K562 (cell line): ENCODE results near the gene C4A. TPM values are rescaled to one million over a fixed set of nuclear protein-coding genes. Genes with fewer than 3 reads are reported as not detected.

ENCODE experiments used
- ATAC-seq: fragments of 200-7000 bp; cut with Tn5 transposase; 3 replicates; pipeline ENCODE4 v1.9.1; 2020; ENCODE audit warnings: moderate library complexity
- BruUV-seq: library from RNA; stranded (reverse); fragments of 400-500 nt; replicated peaks from 2 replicates; lab custom pipeline; 2021; lab: Mats Ljungman, UMichigan
- CTCF ChIA-PET: fragments of 300-600 bp; formaldehyde crosslinking; extraction: SDS; loops from one replicate; lab custom pipeline; 2021; ENCODE audit warnings: low intra/inter-chr PET ratio; lab: Yijun Ruan, JAX
- POLR2A ChIA-PET: fragments of 300-600, 350-650 bp; sonication (Branson Sonifier 250); formaldehyde crosslinking; extraction: SDS; loops from one replicate; lab custom pipeline; 2021; ENCODE audit warnings: antibody characterized with exemption, inconsistent platforms; lab: Yijun Ruan, JAX
- DNase-seq, 4 experiments: peaks; one replicate each; pipeline versions ENCODE4 v3.0.0 to v3.0.0-alpha.2; 2011 to 2018; ENCODE audit warnings: low spot score in 3 of 4, mixed read lengths in 3 of 4; ENCODE audit errors: extremely low read depth in 1 of 4
- FAIRE-seq: peaks from 2 replicates; lab custom pipeline; 2011; peaks lifted over from hg19 to GRCh38; lab: Jason Lieb, UNC
- H2AFZ ChIP-seq: 2 replicates; pipeline ENCODE4 v1.6.0; 2011; ENCODE audit warnings: low read depth, low read length, control low read depth, inconsistent platforms
- H3K27ac ChIP-seq: fragments of 200-600 bp; 3 replicates; pipeline ENCODE4 v1.8.0; 2011; ENCODE audit warnings: low read depth, mild to moderate bottlenecking, control low read depth, inconsistent platforms, low read length, moderate library complexity, mixed read lengths; ENCODE audit errors: extremely low read depth
- H3K27me3 ChIP-seq, 2 experiments: fragments of 300-600 bp in 1 of 2; 2 replicates in 1 of 2; 3 replicates in 1 of 2; pipeline versions ENCODE4 v1.6.0 to v1.8.0; 2011; ENCODE audit warnings: inconsistent platforms in 2 of 2, low read length in 2 of 2, mild to moderate bottlenecking in 1 of 2, mixed read lengths in 1 of 2, moderate library complexity in 1 of 2; ENCODE audit not compliant: control insufficient read depth in 2 of 2, insufficient read depth in 2 of 2
- H3K36me3 ChIP-seq: fragments of 300-600 bp; 3 replicates; pipeline ENCODE4 v1.8.0; 2011; ENCODE audit warnings: mild to moderate bottlenecking, low read length, inconsistent platforms; ENCODE audit not compliant: control insufficient read depth, insufficient read depth
- H3K4me1 ChIP-seq, 2 experiments: fragments of 200-600 bp in 1 of 2; replicated peaks in 1 of 2; 2 replicates in 1 of 2; 3 replicates in 1 of 2; pipeline versions ENCODE4 v1.5.1 to v1.8.0; 2011; ENCODE audit warnings: inconsistent platforms in 2 of 2, low read length in 2 of 2, mild to moderate bottlenecking in 1 of 2, mixed read lengths in 1 of 2, moderate library complexity in 1 of 2; ENCODE audit not compliant: control insufficient read depth in 2 of 2, insufficient read depth in 2 of 2
- H3K4me2 ChIP-seq: 2 replicates; pipeline ENCODE4 v1.6.1; 2011; ENCODE audit warnings: low read length, control low read depth, inconsistent platforms, mixed read lengths; ENCODE audit not compliant: insufficient read depth
- H3K4me3 ChIP-seq: fragments of 200-600 bp; sonication (generic), shearing (Covaris generic); 2 replicates; pipeline ENCODE4 v1.5.1; 2016; ENCODE audit warnings: control low read depth, inconsistent platforms
- H3K79me2 ChIP-seq: fragments of 200-600 bp; 3 replicates; pipeline ENCODE4 v1.8.0; 2011; ENCODE audit warnings: low read length, inconsistent platforms; ENCODE audit not compliant: control insufficient read depth, insufficient read depth
- H3K9ac ChIP-seq, 2 experiments: 2 replicates each; pipeline versions ENCODE4 v1.6.0 to v1.6.1; 2011; ENCODE audit warnings: low read depth in 2 of 2, low read length in 2 of 2, control low read depth in 1 of 2, inconsistent platforms in 1 of 2, mild to moderate bottlenecking in 1 of 2, mixed read lengths in 1 of 2; ENCODE audit not compliant: insufficient read depth in 1 of 2
- H3K9me1 ChIP-seq: one replicate; pipeline ENCODE4 v1.6.0; 2011; ENCODE audit warnings: inconsistent platforms, mild to moderate bottlenecking, low read length, moderate library complexity; ENCODE audit not compliant: control insufficient read depth, insufficient read depth
- H3K9me3 ChIP-seq: replicated peaks from 2 replicates; pipeline ENCODE4 v1.5.1; 2011; ENCODE audit warnings: low read depth, low read length, inconsistent platforms; ENCODE audit not compliant: control insufficient read depth, insufficient read depth
- H4K20me1 ChIP-seq: replicated peaks from 2 replicates; pipeline ENCODE4 v1.6.1; 2011; ENCODE audit warnings: low read length, inconsistent platforms, mixed read lengths; ENCODE audit not compliant: control insufficient read depth, insufficient read depth
- HDAC1 ChIP-seq, 2 experiments: fragments of 450-650 bp; IDR thresholded peaks; 2 replicates each; pipeline ENCODE4 v1.6.1; 2016 to 2017; ENCODE audit warnings: inconsistent platforms in 1 of 2, mild to moderate bottlenecking in 1 of 2, moderate library complexity in 1 of 2
- WGBS: fragments of 100-300 bp; shearing (Covaris generic); methylation state at CpG from one replicate; pipeline ENCODE4 v1.1.6; 2016; ENCODE audit warnings: low coverage, mixed read lengths; ENCODE audit not compliant: insufficient coverage; ENCODE audit errors: missing lambda C conversion rate; 5-methylcytosine and 5-hydroxymethylcytosine counted together
- in situ Hi-C: fragments of 300-500 bp; cut with MboI; formaldehyde crosslinking; loops from 4 replicates; pipeline ENCODE4 v1.15.0; 2018; ENCODE audit warnings: inconsistent platforms, mixed read lengths
- intact Hi-C: fragments of 100-400 bp; cut with micrococcal nuclease; formaldehyde crosslinking; loops from 2 replicates; pipeline ENCODE4 v1.14.2; 2022
- microRNA counts: library from miRNA; unstranded; fragments of <30 nt; microRNA quantifications from one replicate; lab custom pipeline; 2016
- microRNA-seq: library from miRNA; unstranded; fragments of <30 nt; microRNA quantifications from one replicate; pipeline ENCODE4, GENCODE V29; 2018; ENCODE audit warnings: borderline microRNAs expressed
- polyA plus RNA-seq, 8 experiments: library from polyadenylated mRNA; depleted of rRNA in 4 of 8; stranded (reverse) in 5 of 8; unstranded in 3 of 8; fragments of >200 nt; fragmentation: Nextera tagmentation in 2 of 8; fragmentation: Illumina TruSeq in 1 of 8; extraction: Ambion mirVana in 2 of 8; extraction: Trizol in 1 of 8; gene quantifications; 2 replicates each; pipeline versions ENCODE4 v1.2.1 to v1.2.3, GENCODE V29; 2011 to 2014; ENCODE audit warnings: inconsistent platforms in 1 of 8, missing spikeins in 1 of 8
- small RNA-seq: library from RNA; depleted of rRNA; stranded (forward); fragments of <200 nt; gene quantifications from one replicate; pipeline ENCODE3, GENCODE V24; 2014
- total RNA-seq, 7 experiments: library from RNA; depleted of rRNA in 6 of 7; stranded (reverse); fragments of >200 nt in 6 of 7; fragmentation: Illumina TruSeq in 2 of 7; extraction: Trizol in 2 of 7; gene quantifications; 2 replicates each; pipeline versions ENCODE4 v1.2.1 to v1.2.3, GENCODE V29; 2011 to 2021; ENCODE audit warnings: low replicate concordance in 1 of 7

Gene C4A
- total and polyA plus RNA-seq, 9 of the 15 experiments (the other 6 are each of a cell fraction or from before 2014, with no cell fraction given), result 0.27 to 7.6 (median 5.0) TPM

DNA sequence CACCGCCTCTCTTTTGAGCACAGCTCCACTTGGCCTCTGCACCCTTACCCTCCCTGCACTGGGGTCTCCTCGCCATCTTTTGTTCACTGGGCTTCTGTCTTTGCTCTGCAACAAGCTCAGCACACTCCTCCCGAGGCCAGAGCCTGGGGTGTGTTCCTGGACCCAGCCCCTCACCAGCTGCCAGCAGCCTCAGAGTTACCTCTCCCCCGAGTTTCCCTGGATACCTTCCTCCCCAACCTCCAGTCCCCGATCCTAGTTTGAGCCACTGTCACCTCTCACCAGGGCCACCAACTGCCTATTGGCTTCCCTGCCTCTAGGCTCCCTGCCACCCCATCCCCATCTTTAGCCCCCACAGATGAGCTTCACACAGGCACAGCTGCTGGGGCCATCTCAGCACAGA lies 68.7 kb downstream of the C4A start:
- H4K20me1 ChIP-seq, result no peaks in the 10 kb centered on the region
- H3K36me3 ChIP-seq, result no peaks in the 10 kb centered on the region
- no peak overlapping the region for H3K27ac ChIP-seq
- intact Hi-C loops (no loop called here), in situ Hi-C loops (no loop called here)
- ATAC-seq (no peak), FAIRE-seq (no peak), DNase-seq (no peak)
- H3K4me3 ChIP-seq, result no peak overlapping the region
- H3K4me2 ChIP-seq, result no peak overlapping the region
- no TSS peak for BruUV-seq
- CTCF ChIA-PET, result no interaction called here
- no peak overlapping the region for H3K9ac ChIP-seq
- H3K27me3 ChIP-seq, result no peaks in the 10 kb centered on the region; a peak in 1 of 5 replicates
- TF ChIP-seq HDAC1 (IDR thresholded peaks at IDR 0.05), result no peak
- POLR2A ChIA-PET, result no interaction called here
- H3K9me1 ChIP-seq, result peaks cover 6% of the 10 kb centered on the region
- no peaks in the 10 kb centered on the region for H3K9me3 ChIP-seq
- H3K4me1 ChIP-seq, result peaks cover 31 to 48% of the 10 kb centered on the region in 2 experiments
- WGBS, result 29% methylated on average over 5 of the region's 5 CpGs
- no peak overlapping the region for H2AFZ ChIP-seq
- H3K79me2 ChIP-seq, result no peaks in the 10 kb centered on the region

MicroRNAs within 50 kb of the gene (microRNA counts, 767-probe panel; counts per million panel counts)
- not detected for microRNA hsa-miR-1236 (lab: Ali Mortazavi, UCI)

Small RNA genes lying within 50 kb of the gene (microRNA-seq; reads per million reads assigned to microRNA genes)
- not detected for gene MIR1236

Small RNA genes lying within 50 kb of the gene (small RNA-seq; reads per million reads assigned to genes)
- not detected for gene AL645922.1

Other genes with a start within 250 kb of the C4A start
Only the 7 nearest of the 32 such genes appear.
- 0.05 and 0.20 TPM in 2 replicates for gene C2, start 54.3 kb upstream of the C4A start, total RNA-seq (2014; rRNA removed)
- gene C2, start 54.3 kb upstream of the C4A start, total RNA-seq (2014; rRNA removed; fragmentation: Illumina TruSeq; extraction: Trizol), result 0.40 TPM in 1 of 2 replicates, not detected in the other
- gene C2, start 54.3 kb upstream of the C4A start, total RNA-seq (2015; rRNA removed; fragmentation: Illumina TruSeq; extraction: Trizol), result 0.58 and 0.72 TPM in 2 replicates
- 1.1 and 1.2 TPM in 2 replicates for gene C2, start 54.3 kb upstream of the C4A start, total RNA-seq (2021)
- gene C2, start 54.3 kb upstream of the C4A start, polyA plus RNA-seq (2011; rRNA removed), result 0.38 and 0.47 TPM in 2 replicates
- gene C2, start 54.3 kb upstream of the C4A start, polyA plus RNA-seq (2014; fragmentation: Illumina TruSeq; extraction: Trizol), result 0.36 and 0.40 TPM in 2 replicates
- gene C2, start 54.3 kb upstream of the C4A start, polyA plus RNA-seq (2014; fragmentation: Nextera tagmentation; extraction: Ambion mirVana), result under 1 TPM in 1 of 2 experiments, not detected in 1; 0.27 TPM
- 0.11 and 0.28 TPM in 2 replicates for gene C2, start 54.3 kb upstream of the C4A start, polyA plus RNA-seq (2014; rRNA removed)
- not detected in 2 replicates for gene CFB, start 36.0 kb upstream of the C4A start, total RNA-seq (2014; rRNA removed)
- gene CFB, start 36.0 kb upstream of the C4A start, total RNA-seq (2014; rRNA removed; fragmentation: Illumina TruSeq; extraction: Trizol), result not detected in 2 replicates
- 0.22 TPM in 1 of 2 replicates, not detected in the other for gene CFB, start 36.0 kb upstream of the C4A start, total RNA-seq (2015; rRNA removed; fragmentation: Illumina TruSeq; extraction: Trizol)
- gene CFB, start 36.0 kb upstream of the C4A start, total RNA-seq (2021), result 0.91 and 1.1 TPM in 2 replicates
- 0.20 and 0.21 TPM in 2 replicates for gene CFB, start 36.0 kb upstream of the C4A start, polyA plus RNA-seq (2011; rRNA removed)
- 0.17 TPM in 1 of 2 replicates, not detected in the other for gene CFB, start 36.0 kb upstream of the C4A start, polyA plus RNA-seq (2014; fragmentation: Illumina TruSeq; extraction: Trizol)
- under 1 TPM; 0.08 to 0.38 TPM for gene CFB, start 36.0 kb upstream of the C4A start, polyA plus RNA-seq (2014; fragmentation: Nextera tagmentation; extraction: Ambion mirVana)
- 0.16 TPM in 1 of 2 replicates, not detected in the other for gene CFB, start 36.0 kb upstream of the C4A start, polyA plus RNA-seq (2014; rRNA removed)
- 130 and 139 TPM in 2 replicates for gene NELFE, start 23.1 kb upstream of the C4A start, total RNA-seq (2014; rRNA removed)
- 76.2 and 86.2 TPM in 2 replicates for gene NELFE, start 23.1 kb upstream of the C4A start, total RNA-seq (2014; rRNA removed; fragmentation: Illumina TruSeq; extraction: Trizol)
- gene NELFE, start 23.1 kb upstream of the C4A start, total RNA-seq (2015; rRNA removed; fragmentation: Illumina TruSeq; extraction: Trizol), result 108 and 110 TPM in 2 replicates
- 87.6 and 91.5 TPM in 2 replicates for gene NELFE, start 23.1 kb upstream of the C4A start, total RNA-seq (2021)
- gene NELFE, start 23.1 kb upstream of the C4A start, polyA plus RNA-seq (2011; rRNA removed), result 63.9 and 79.5 TPM in 2 replicates
- gene NELFE, start 23.1 kb upstream of the C4A start, polyA plus RNA-seq (2014; fragmentation: Illumina TruSeq; extraction: Trizol), result 148 and 154 TPM in 2 replicates
- 10 to 100 TPM; 15.2 to 18.1 TPM for gene NELFE, start 23.1 kb upstream of the C4A start, polyA plus RNA-seq (2014; fragmentation: Nextera tagmentation; extraction: Ambion mirVana)
- 143 and 157 TPM in 2 replicates for gene NELFE, start 23.1 kb upstream of the C4A start, polyA plus RNA-seq (2014; rRNA removed)
- 45.0 and 45.1 TPM in 2 replicates for gene SKIC2, start 22.9 kb upstream of the C4A start, total RNA-seq (2014; rRNA removed)
- gene SKIC2, start 22.9 kb upstream of the C4A start, total RNA-seq (2014; rRNA removed; fragmentation: Illumina TruSeq; extraction: Trizol), result 27.0 and 35.5 TPM in 2 replicates
- 33.6 and 34.5 TPM in 2 replicates for gene SKIC2, start 22.9 kb upstream of the C4A start, total RNA-seq (2015; rRNA removed; fragmentation: Illumina TruSeq; extraction: Trizol)
- gene SKIC2, start 22.9 kb upstream of the C4A start, total RNA-seq (2021), result 88.4 and 94.6 TPM in 2 replicates
- 38.8 and 84.8 TPM in 2 replicates for gene SKIC2, start 22.9 kb upstream of the C4A start, polyA plus RNA-seq (2011; rRNA removed)
- 45.1 and 50.3 TPM in 2 replicates for gene SKIC2, start 22.9 kb upstream of the C4A start, polyA plus RNA-seq (2014; fragmentation: Illumina TruSeq; extraction: Trizol)
- 1 to 10 TPM; 3.3 to 7.8 TPM for gene SKIC2, start 22.9 kb upstream of the C4A start, polyA plus RNA-seq (2014; fragmentation: Nextera tagmentation; extraction: Ambion mirVana)
- gene SKIC2, start 22.9 kb upstream of the C4A start, polyA plus RNA-seq (2014; rRNA removed), result 58.3 and 61.3 TPM in 2 replicates
- gene DXO, start 9.9 kb upstream of the C4A start, total RNA-seq (2014; rRNA removed), result 29.0 and 31.1 TPM in 2 replicates
- gene DXO, start 9.9 kb upstream of the C4A start, total RNA-seq (2014; rRNA removed; fragmentation: Illumina TruSeq; extraction: Trizol), result 9.3 and 13.1 TPM in 2 replicates
- 18.6 and 19.4 TPM in 2 replicates for gene DXO, start 9.9 kb upstream of the C4A start, total RNA-seq (2015; rRNA removed; fragmentation: Illumina TruSeq; extraction: Trizol)
- gene DXO, start 9.9 kb upstream of the C4A start, total RNA-seq (2021), result 27.6 and 28.5 TPM in 2 replicates
- gene DXO, start 9.9 kb upstream of the C4A start, polyA plus RNA-seq (2011; rRNA removed), result 11.9 and 25.1 TPM in 2 replicates
- 30.4 and 31.8 TPM in 2 replicates for gene DXO, start 9.9 kb upstream of the C4A start, polyA plus RNA-seq (2014; fragmentation: Illumina TruSeq; extraction: Trizol)
- 1 to 10 TPM; 6.4 to 7.3 TPM for gene DXO, start 9.9 kb upstream of the C4A start, polyA plus RNA-seq (2014; fragmentation: Nextera tagmentation; extraction: Ambion mirVana)
- gene DXO, start 9.9 kb upstream of the C4A start, polyA plus RNA-seq (2014; rRNA removed), result 31.9 and 35.1 TPM in 2 replicates
- 4.9 and 6.0 TPM in 2 replicates for gene C4B, start 32.7 kb downstream of the C4A start, total RNA-seq (2014; rRNA removed)
- 2.4 and 3.3 TPM in 2 replicates for gene C4B, start 32.7 kb downstream of the C4A start, total RNA-seq (2014; rRNA removed; fragmentation: Illumina TruSeq; extraction: Trizol)
- gene C4B, start 32.7 kb downstream of the C4A start, total RNA-seq (2015; rRNA removed; fragmentation: Illumina TruSeq; extraction: Trizol), result 7.0 and 7.4 TPM in 2 replicates
- 8.5 and 8.8 TPM in 2 replicates for gene C4B, start 32.7 kb downstream of the C4A start, total RNA-seq (2021)
- gene C4B, start 32.7 kb downstream of the C4A start, polyA plus RNA-seq (2011; rRNA removed), result 7.4 and 14.4 TPM in 2 replicates
- gene C4B, start 32.7 kb downstream of the C4A start, polyA plus RNA-seq (2014; fragmentation: Illumina TruSeq; extraction: Trizol), result 5.4 and 7.2 TPM in 2 replicates
- gene C4B, start 32.7 kb downstream of the C4A start, polyA plus RNA-seq (2014; fragmentation: Nextera tagmentation; extraction: Ambion mirVana), result under 1 TPM; 0.32 to 0.52 TPM
- 6.0 and 6.9 TPM in 2 replicates for gene C4B, start 32.7 kb downstream of the C4A start, polyA plus RNA-seq (2014; rRNA removed)
- 0.45 and 0.77 TPM in 2 replicates for gene CYP21A2, start 56.4 kb downstream of the C4A start, total RNA-seq (2014; rRNA removed)
- gene CYP21A2, start 56.4 kb downstream of the C4A start, total RNA-seq (2014; rRNA removed; fragmentation: Illumina TruSeq; extraction: Trizol), result 0.07 TPM in 1 of 2 replicates, not detected in the other
- gene CYP21A2, start 56.4 kb downstream of the C4A start, total RNA-seq (2015; rRNA removed; fragmentation: Illumina TruSeq; extraction: Trizol), result 0.26 and 0.29 TPM in 2 replicates
- 1.3 and 1.4 TPM in 2 replicates for gene CYP21A2, start 56.4 kb downstream of the C4A start, total RNA-seq (2021)
- gene CYP21A2, start 56.4 kb downstream of the C4A start, polyA plus RNA-seq (2011; rRNA removed), result 0.10 and 0.26 TPM in 2 replicates
- 0.18 and 0.19 TPM in 2 replicates for gene CYP21A2, start 56.4 kb downstream of the C4A start, polyA plus RNA-seq (2014; fragmentation: Illumina TruSeq; extraction: Trizol)
- under 1 TPM; 0.03 to 0.04 TPM for gene CYP21A2, start 56.4 kb downstream of the C4A start, polyA plus RNA-seq (2014; fragmentation: Nextera tagmentation; extraction: Ambion mirVana)
- gene CYP21A2, start 56.4 kb downstream of the C4A start, polyA plus RNA-seq (2014; rRNA removed), result 0.27 and 0.50 TPM in 2 replicates